ENCODE measurements around the gene PCDH12. TPM values are rescaled to one million over a fixed set of nuclear protein-coding genes. Genes with fewer than 3 reads are reported as not detected.

PCDH12 gene
- total RNA-seq, 1 donor from 2014 or later: 7.6 TPM

GRCh38 chr5:141989720-141990119 lies 31.7 kb upstream of the PCDH12 start:
- intact Hi-C loops (cut with micrococcal nuclease): loop anchor here (5.0 kb wide), 1 partner anchor 153 kb away; no protein-coding TSS in a partner anchor
- Histone ChIP-seq H3K27me3 (ENCODE audit: low read depth) (no peaks in the 10 kb centered on the region), H3K36me3 (peaks cover 94% of the 10 kb centered on the region), H3K27ac (replicated peaks) (no peak overlapping the region), H3K4me3 (no peak overlapping the region), H3K9me3 (replicated peaks) (no peaks in the 10 kb centered on the region), H3K4me1 (peaks cover 12% of the 10 kb centered on the region)
- DNase-seq: no peak
- no peak for TF ChIP-seq CTCF (IDR thresholded peaks at IDR 0.05; ENCODE audit: borderline replicate concordance)

GRCh38 chr5:141986072-141986471 lies 28.1 kb upstream of the PCDH12 start:
- TF ChIP-seq CTCF (IDR thresholded peaks at IDR 0.05; ENCODE audit: borderline replicate concordance): no peak
- no peak overlapping the region for H3K4me3 ChIP-seq
- intact Hi-C loops (cut with micrococcal nuclease): no loop called here
- no peaks in the 10 kb centered on the region for H3K27me3 ChIP-seq (ENCODE audit: low read depth)
- no peak overlapping the region for H3K27ac ChIP-seq (replicated peaks)
- no peaks in the 10 kb centered on the region for H3K9me3 ChIP-seq (replicated peaks)
- H3K36me3 ChIP-seq: peaks cover 100% of the 10 kb centered on the region
- no peak for DNase-seq
- no peaks in the 10 kb centered on the region for H3K4me1 ChIP-seq

GRCh38 chr5:141982626-141983025 lies 24.6 kb upstream of the PCDH12 start:
- intact Hi-C loops (cut with micrococcal nuclease): no loop called here
- peaks cover 96% of the 10 kb centered on the region for H3K36me3 ChIP-seq

GRCh38 chr5:141978389-141978788 lies 20.4 kb upstream of the PCDH12 start:
- Histone ChIP-seq H3K4me3 (no peak overlapping the region), H3K9me3 (replicated peaks) (no peaks in the 10 kb centered on the region), H3K27ac (replicated peaks) (peak overlapping the region; percentile 17), H3K4me1 (peaks cover 54% of the 10 kb centered on the region), H3K36me3 (peaks cover 87% of the 10 kb centered on the region), H3K27me3 (ENCODE audit: low read depth) (no peaks in the 10 kb centered on the region)
- intact Hi-C loops (cut with micrococcal nuclease): no loop called here
- no peak for TF ChIP-seq CTCF (IDR thresholded peaks at IDR 0.05; ENCODE audit: borderline replicate concordance)
- DNase-seq: no peak

More at GRCh38 chr5:141982626-141983025, 24.6 kb upstream of the PCDH12 start:
- DNase-seq: no peak
- no peak overlapping the region for H3K27ac ChIP-seq (replicated peaks)
- H3K4me1 ChIP-seq: peaks cover 12% of the 10 kb centered on the region
- no peaks in the 10 kb centered on the region for H3K9me3 ChIP-seq (replicated peaks)
- H3K27me3 ChIP-seq (ENCODE audit: low read depth): no peaks in the 10 kb centered on the region
- no peak for TF ChIP-seq CTCF (IDR thresholded peaks at IDR 0.05; ENCODE audit: borderline replicate concordance)
- no peak overlapping the region for H3K4me3 ChIP-seq

GRCh38 chr5:141976176-141976575 lies 18.2 kb upstream of the PCDH12 start:
- H3K36me3 ChIP-seq: peaks cover 86% of the 10 kb centered on the region
- DNase-seq: no peak
- no peaks in the 10 kb centered on the region for H3K27me3 ChIP-seq (ENCODE audit: low read depth)
- no peak overlapping the region for H3K27ac ChIP-seq (replicated peaks)
- intact Hi-C loops (cut with micrococcal nuclease): no loop called here
- TF ChIP-seq CTCF (IDR thresholded peaks at IDR 0.05; ENCODE audit: borderline replicate concordance): no peak
- no peak overlapping the region for H3K4me3 ChIP-seq
- H3K9me3 ChIP-seq (replicated peaks): no peaks in the 10 kb centered on the region
- H3K4me1 ChIP-seq: peaks cover 66% of the 10 kb centered on the region

Data from left ventricle myocardium inferior (tissue), 1 donor.